ENCODE results near the gene WNT6. TPM values are rescaled to one million over a fixed set of nuclear protein-coding genes. Genes with fewer than 3 reads are reported as not detected.

WNT6 gene
- total RNA-seq, 1 experiment from 2014 or later = 8.1 TPM

DNA sequence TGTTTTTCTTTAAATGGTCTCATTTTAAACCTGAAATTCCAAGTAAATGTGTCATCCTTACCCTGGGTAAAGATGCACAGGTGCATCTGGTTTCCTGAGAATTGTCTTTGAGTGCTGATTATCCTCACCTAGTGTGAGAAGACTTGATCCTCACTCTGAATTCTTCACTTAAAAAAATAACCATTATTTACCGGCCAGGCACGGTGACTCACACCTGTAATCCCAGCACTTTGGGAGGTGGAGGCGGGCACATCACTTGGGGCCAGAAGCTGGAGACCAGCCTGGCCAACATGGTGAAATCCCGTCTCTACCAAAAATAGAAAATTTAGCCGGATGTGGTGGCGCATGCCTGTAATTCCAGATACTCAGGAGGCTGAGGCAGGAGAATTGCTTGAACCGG lies 9.9 kb upstream of the WNT6 start:
- DNase-seq (ENCODE audit: low read depth, low spot score) = no peak
- no peaks in the 10 kb centered on the region for H3K27me3 ChIP-seq (ENCODE audit: control insufficient read depth, insufficient read depth, low read length)
- POLR2A ChIA-PET = no interaction called here
- no peak overlapping the region for H3K4me3 ChIP-seq (ENCODE audit: low read depth in 2 of 2, low read length in 2 of 2)
- in situ Hi-C loops (cut with HindIII; ENCODE audit: low pct_unique_long_range_greater_than_20kb, low sequenced_read_pairs) (no loop called here), intact Hi-C loops (cut with micrococcal nuclease; ENCODE audit: unreplicated experiment) (loop anchor here (5.0 to 10.0 kb wide), 2 partner anchors 133 to 305 kb away; no protein-coding TSS in a partner anchor)
- CTCF ChIA-PET = no interaction called here
- H3K9me3 ChIP-seq (ENCODE audit: control insufficient read depth, insufficient read depth, low read depth, low read length) = no peaks in the 10 kb centered on the region
- H3K27ac ChIP-seq (ENCODE audit: low read length) = no peak overlapping the region
- peaks cover 6% of the 10 kb centered on the region for H3K4me1 ChIP-seq (ENCODE audit: control insufficient read depth, insufficient read depth, low read length)
- H3K36me3 ChIP-seq (ENCODE audit: control insufficient read depth, insufficient read depth, low read length) = no peaks in the 10 kb centered on the region
- no peak for TF ChIP-seq TCF7L2 (IDR thresholded peaks at IDR 0.05; ENCODE audit: low read depth, low read length)
- no peak for TF ChIP-seq CTCF (IDR thresholded peaks at IDR 0.05)
- TF ChIP-seq POLR2AphosphoS5 (IDR thresholded peaks at IDR 0.05; ENCODE audit: low read depth, low read length) = no peak
- TF ChIP-seq, protein P1, sequence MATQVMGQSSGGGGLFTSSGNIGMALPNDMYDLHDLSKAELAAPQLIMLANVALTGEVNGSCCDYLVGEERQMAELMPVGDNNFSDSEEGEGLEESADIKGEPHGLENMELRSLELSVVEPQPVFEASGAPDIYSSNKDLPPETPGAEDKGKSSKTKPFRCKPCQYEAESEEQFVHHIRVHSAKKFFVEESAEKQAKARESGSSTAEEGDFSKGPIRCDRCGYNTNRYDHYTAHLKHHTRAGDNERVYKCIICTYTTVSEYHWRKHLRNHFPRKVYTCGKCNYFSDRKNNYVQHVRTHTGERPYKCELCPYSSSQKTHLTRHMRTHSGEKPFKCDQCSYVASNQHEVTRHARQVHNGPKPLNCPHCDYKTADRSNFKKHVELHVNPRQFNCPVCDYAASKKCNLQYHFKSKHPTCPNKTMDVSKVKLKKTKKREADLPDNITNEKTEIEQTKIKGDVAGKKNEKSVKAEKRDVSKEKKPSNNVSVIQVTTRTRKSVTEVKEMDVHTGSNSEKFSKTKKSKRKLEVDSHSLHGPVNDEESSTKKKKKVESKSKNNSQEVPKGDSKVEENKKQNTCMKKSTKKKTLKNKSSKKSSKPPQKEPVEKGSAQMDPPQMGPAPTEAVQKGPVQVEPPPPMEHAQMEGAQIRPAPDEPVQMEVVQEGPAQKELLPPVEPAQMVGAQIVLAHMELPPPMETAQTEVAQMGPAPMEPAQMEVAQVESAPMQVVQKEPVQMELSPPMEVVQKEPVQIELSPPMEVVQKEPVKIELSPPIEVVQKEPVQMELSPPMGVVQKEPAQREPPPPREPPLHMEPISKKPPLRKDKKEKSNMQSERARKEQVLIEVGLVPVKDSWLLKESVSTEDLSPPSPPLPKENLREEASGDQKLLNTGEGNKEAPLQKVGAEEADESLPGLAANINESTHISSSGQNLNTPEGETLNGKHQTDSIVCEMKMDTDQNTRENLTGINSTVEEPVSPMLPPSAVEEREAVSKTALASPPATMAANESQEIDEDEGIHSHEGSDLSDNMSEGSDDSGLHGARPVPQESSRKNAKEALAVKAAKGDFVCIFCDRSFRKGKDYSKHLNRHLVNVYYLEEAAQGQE (IDR thresholded peaks at IDR 0.05; ENCODE audit: insufficient read depth in 1 of 2, low read depth in 2 of 2, low read length in 1 of 2) = no peak
- no TSS peak for BruUV-seq (replicated peaks)
- ATAC-seq = no peak

DNA sequence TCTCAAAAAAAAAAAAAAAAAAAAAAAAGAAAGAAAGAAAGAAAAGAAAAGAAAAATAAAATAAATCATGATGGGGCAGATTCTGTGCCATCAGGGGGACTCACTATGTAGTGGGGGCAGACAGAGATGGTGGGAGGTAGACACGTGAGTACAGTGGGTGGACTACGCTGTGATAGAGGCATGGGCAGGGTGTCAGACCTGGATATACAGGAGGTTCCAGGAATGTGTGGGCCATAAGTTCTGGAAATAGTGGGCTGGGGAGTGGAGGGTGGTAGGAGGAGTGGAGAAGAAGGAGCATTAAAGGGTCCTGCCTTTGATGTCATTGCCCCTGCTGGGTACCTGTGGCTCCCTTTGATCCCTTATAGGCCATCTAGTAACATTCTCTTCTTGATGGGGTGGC lies 8.8 kb upstream of the WNT6 start:
- intact Hi-C loops (cut with micrococcal nuclease; ENCODE audit: unreplicated experiment) (loop anchor here (5.0 to 10.0 kb wide), 2 partner anchors 132 to 304 kb away; no protein-coding TSS in a partner anchor), in situ Hi-C loops (cut with HindIII; ENCODE audit: low pct_unique_long_range_greater_than_20kb, low sequenced_read_pairs) (no loop called here)
- BruUV-seq (replicated peaks) = no TSS peak
- Histone ChIP-seq H3K27me3 (ENCODE audit: control insufficient read depth, insufficient read depth, low read length) (no peaks in the 10 kb centered on the region), H3K4me3 (ENCODE audit: low read depth in 2 of 2, low read length in 2 of 2) (no peak overlapping the region), H3K36me3 (ENCODE audit: control insufficient read depth, insufficient read depth, low read length) (no peaks in the 10 kb centered on the region), H3K4me1 (ENCODE audit: control insufficient read depth, insufficient read depth, low read length) (peaks cover 6% of the 10 kb centered on the region), H3K27ac (ENCODE audit: low read length) (no peak overlapping the region), H3K9me3 (ENCODE audit: control insufficient read depth, insufficient read depth, low read depth, low read length) (no peaks in the 10 kb centered on the region)
- DNase-seq (ENCODE audit: low read depth, low spot score) = no peak
- POLR2A ChIA-PET = no interaction called here
- no peak for TF ChIP-seq SIN3A (IDR thresholded peaks at IDR 0.05; ENCODE audit: borderline replicate concordance, insufficient read depth, low read depth, low read length)
- TF ChIP-seq POLR2AphosphoS5 (IDR thresholded peaks at IDR 0.05; ENCODE audit: low read depth, low read length) = no peak
- TF ChIP-seq CTCF (IDR thresholded peaks at IDR 0.05) = no peak
- TF ChIP-seq, protein P1 (IDR thresholded peaks at IDR 0.05; ENCODE audit: insufficient read depth in 1 of 2, low read depth in 2 of 2, low read length in 1 of 2) = no peak
- TF ChIP-seq TCF7L2 (IDR thresholded peaks at IDR 0.05; ENCODE audit: low read depth, low read length) = no peak
- no peak for ATAC-seq
- CTCF ChIA-PET = no interaction called here
